Prostate gland (tissue), 2 donors: ENCODE measurements around the gene ROBO4.

Source experiments
- CTCF ChIP-seq, 4 experiments: fragments of 200-600 bp in 2 of 4; fragments of 450-650 bp in 2 of 4; sonication (generic) in 2 of 4; IDR thresholded peaks; 1 replicate in 3 of 4; 2 replicates in 1 of 4; pipeline ENCODE4 v1.5.1; 2016 to 2019; ENCODE audit warnings: antibody characterized with exemption in 4 of 4, mild to moderate bottlenecking in 2 of 4, moderate library complexity in 2 of 4
- POLR2AphosphoS5 ChIP-seq: sonication (generic); formaldehyde crosslinking; IDR thresholded peaks from one replicate; pipeline ENCODE4 v1.6.1; 2017; ENCODE audit warnings: antibody characterized with exemption

DNA sequence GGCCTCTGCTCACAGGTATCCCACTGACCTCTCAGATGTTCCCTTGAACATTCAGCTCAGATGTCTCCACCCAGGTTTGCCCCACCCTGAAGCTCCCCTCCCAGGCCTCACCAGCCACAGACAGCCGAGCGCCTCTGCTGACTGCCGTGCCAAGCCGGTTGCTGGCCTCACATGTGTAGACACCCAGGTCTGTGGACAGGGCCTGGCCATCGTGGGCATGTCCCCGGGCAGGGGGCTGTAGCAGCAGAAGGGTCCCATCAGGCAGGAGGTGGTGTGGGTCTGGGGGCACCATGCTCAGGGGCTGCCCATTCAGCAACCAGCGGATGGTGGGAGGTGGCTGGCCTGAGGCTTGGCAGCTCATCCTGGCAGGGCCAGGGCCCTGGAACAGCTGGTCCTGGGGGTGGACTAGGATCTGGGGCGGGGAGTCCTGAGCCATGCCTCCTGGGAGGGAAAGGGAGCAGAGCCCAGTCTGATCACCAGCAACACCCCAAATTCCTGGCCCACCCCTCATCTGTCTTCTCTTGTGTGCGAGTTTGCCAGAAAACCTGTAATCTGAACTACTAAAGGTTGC, 759 bp downstream of the ROBO4 start:
- TF ChIP-seq CTCF (IDR thresholded peaks at IDR 0.05) (no peak), POLR2AphosphoS5 (no peak)
